Fibroblast of skin of right biceps (primary cell): ENCODE measurements around the gene NUDT13.
A peak's percentile ranks its signal among the peaks of the same experiment; 100 is the strongest.
"Not testable (repeated sequence)": the region's sequence is repeated elsewhere in the genome, so short reads cannot be mapped to it uniquely, and the experiment has no call there.

Experiments
- DNase-seq: peaks from one replicate; pipeline ENCODE4 v3.0.0-alpha.2; 2013

The NUDT13 gene

GRCh38 chr10:73106301-73106700 is 4.0 kb upstream of the NUDT13 start:
- no peak for DNase-seq

GRCh38 chr10:73109248-73109652 is 1.0 kb upstream of the NUDT13 start:
- not testable (repeated sequence) for DNase-seq

- not testable (repeated sequence) for DNase-seq
Observed at GRCh38 chr10:73112032-73112431, 1.8 kb downstream of the NUDT13 start.

GRCh38 chr10:73113551-73113950 is 3.3 kb downstream of the NUDT13 start:
- DNase-seq, result peak; percentile 35

GRCh38 chr10:73116017-73116416 is 5.8 kb downstream of the NUDT13 start:
- DNase-seq, result no peak

- peak; percentile 65 for DNase-seq
Observed at GRCh38 chr10:73117976-73118743, 7.9 kb downstream of the NUDT13 start.

GRCh38 chr10:73119457-73119856 is 9.2 kb downstream of the NUDT13 start:
- no peak for DNase-seq

GRCh38 chr10:73119952-73120351 is 9.7 kb downstream of the NUDT13 start:
- no peak for DNase-seq

GRCh38 chr10:73126343-73126742 is 16.1 kb downstream of the NUDT13 start:
- no peak for DNase-seq

- DNase-seq, result no peak
Observed at GRCh38 chr10:73131301-73131700, 21.0 kb downstream of the NUDT13 start.

- no peak for DNase-seq
Observed at GRCh38 chr10:73131913-73132686, 21.8 kb downstream of the NUDT13 start.

GRCh38 chr10:73134727-73135126 is 24.5 kb downstream of the NUDT13 start:
- no peak for DNase-seq

- no peak for DNase-seq
Observed at GRCh38 chr10:73136627-73137026, 26.4 kb downstream of the NUDT13 start.

GRCh38 chr10:73139251-73139650 is 29.0 kb downstream of the NUDT13 start:
- no peak for DNase-seq

- no peak for DNase-seq
Observed at GRCh38 chr10:73141603-73142002, 31.3 kb downstream of the NUDT13 start.

- not testable (repeated sequence) for DNase-seq
Observed at GRCh38 chr10:73150633-73151413, 40.6 kb downstream of the NUDT13 start.

- DNase-seq, result no peak
Observed at GRCh38 chr10:73152009-73152408, 41.8 kb downstream of the NUDT13 start.

- no peak for DNase-seq
Observed at GRCh38 chr10:73156054-73156453, 45.8 kb downstream of the NUDT13 start.

- DNase-seq, result peak; percentile 48
Observed at GRCh38 chr10:73159038-73159648, 48.9 kb downstream of the NUDT13 start.

- no peak for DNase-seq
Observed at GRCh38 chr10:73161079-73161478, 50.8 kb downstream of the NUDT13 start.

GRCh38 chr10:73161662-73162061 is 51.4 kb downstream of the NUDT13 start:
- no peak for DNase-seq

- peak; percentile 19 for DNase-seq
Observed at GRCh38 chr10:73163096-73163495, 52.8 kb downstream of the NUDT13 start.

GRCh38 chr10:73166972-73167371 is 56.7 kb downstream of the NUDT13 start:
- no peak for DNase-seq
